ENCODE results near the gene B3GAT1.

B3GAT1 gene

DNA sequence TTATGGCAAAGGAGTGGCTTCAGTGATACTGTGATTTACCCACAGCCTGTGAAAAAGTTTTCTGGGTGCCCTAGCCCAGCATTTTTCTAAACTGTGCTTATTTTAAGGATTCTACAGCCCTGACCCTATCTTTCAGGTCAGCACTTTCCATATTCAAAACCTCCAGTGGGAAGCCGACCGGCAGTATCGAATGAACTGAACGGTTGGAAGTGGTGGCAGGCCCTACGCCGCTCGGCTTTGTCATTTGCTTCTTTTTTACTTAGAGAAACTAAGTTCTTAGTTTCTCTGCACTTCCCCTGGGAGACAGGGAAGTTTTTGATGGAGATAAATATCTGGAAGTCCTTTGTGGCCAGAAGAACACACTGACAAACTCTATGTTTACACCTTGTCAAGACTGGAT is 79.3 kb downstream of the B3GAT1 start:
- DNase-seq = no peak

DNA sequence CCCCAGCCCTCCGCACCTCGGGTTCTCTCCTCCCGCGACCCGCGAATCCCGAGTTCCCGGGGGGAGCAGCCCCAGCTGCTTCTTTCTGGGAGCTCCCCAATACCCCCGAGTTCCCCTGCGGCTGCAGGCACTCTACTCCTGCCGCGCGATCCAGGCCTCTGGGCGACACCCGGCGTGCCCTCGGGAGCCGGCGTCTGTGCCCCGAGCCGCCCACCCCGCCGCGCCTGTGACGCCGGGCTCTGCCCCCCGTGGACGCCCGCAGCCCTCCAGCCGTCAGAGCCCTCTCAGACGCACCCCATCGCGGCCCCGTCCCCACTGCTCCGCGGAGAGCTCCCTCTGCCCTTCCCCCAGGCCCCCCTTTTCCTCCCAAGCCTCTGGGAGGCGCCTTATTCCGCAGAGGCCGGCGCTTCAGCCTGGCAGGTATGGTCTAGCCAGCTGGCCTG is 79.8 kb downstream of the B3GAT1 start:
- DNase-seq = peak; percentile 15

DNA sequence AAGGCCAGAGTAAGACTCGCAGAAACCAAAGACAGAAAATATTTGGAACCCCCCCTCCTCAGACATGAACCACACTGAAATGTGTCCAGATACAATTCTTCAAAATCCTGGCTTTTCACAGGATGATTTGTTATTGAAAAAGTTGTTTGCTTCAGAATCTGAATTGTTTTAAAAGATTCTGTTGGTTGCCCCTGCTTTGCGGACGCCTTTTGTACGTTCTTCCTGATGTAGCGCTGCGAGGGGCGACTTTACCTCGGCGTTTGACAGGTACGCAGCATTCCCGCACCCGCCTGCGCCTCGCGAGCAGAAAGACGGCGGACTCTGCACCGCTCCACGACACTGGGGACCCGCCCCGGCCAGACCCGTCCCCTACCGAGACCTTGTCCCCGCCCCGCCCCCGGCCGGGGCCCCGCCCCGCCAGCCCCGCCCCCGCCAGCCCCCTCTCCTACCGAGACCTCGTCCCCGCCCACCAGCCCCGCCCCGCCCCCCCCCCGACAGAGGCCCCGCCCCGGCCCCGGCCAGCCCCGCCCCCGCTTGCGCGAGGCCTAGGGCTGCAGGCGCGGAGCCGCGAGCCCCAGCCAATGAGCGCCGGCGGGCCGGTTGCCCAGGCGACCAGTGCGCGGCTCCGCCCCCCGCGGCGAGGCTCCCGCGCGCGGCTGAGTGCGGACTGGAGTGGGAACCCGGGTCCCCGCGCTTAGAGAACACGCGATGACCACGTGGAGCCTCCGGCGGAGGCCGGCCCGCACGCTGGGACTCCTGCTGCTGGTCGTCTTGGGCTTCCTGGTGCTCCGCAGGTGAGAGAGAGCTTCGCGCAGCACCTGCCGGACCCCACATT is 80.5 kb downstream of the B3GAT1 start, which contains the start of gene GLB1L2:
Gene GLB1L2 (plus strand): TSS at position 635 of the 835 bp plus-strand sequence. CDS start 74 bp downstream, at position 709.
- DNase-seq = peak; percentile 78

DNA sequence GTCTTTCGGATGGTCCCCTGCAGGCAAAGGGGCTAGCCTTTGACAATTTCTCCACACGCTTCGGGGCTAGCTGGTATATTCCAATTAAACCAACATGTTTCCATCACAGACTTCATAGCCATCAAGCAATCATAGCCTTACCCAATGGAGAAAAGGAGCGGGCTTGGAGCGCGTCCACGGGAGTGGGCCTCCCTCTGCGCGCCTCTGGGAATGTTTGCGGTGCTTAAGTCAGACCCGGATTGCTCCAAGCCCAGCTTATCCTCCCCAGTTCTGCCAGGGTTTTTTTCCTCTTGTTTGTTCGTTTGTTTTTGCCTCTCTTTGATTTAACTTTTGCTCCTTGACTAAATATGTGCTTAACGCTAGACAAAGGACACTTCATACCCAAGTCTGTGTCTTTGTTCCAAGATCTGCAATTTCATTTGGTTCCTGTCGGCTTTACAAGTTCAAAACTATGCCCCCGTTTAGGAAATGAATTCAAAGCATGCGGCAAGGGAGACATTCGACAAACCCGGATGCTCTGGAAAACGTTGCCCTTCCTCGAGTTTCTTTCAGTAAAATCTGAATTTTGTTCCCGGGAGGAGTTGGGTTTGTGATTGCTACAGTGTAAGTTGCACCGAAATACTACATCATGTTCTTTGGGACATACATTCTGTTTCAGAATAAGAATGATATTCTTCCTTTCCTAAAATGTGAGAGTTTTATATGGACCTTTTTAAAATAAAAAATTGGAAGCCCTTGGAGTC is 81.3 kb downstream of the B3GAT1 start:
- no peak for DNase-seq

Data from activated gamma-delta T cell treated with Interleukin-2 at 50 U/mL for 16 hours (primary cell).